Peyer's patch (tissue), 4 donors: ENCODE data around the gene PTGFRN.

ENCODE experiments used
- POLR2A ChIP-seq, 2 donors: fragments of 450-650 bp; IDR thresholded peaks; one replicate each; pipeline ENCODE4 v1.5.1; 2017; ENCODE audit warnings: antibody characterized with exemption in 2 of 2, mild to moderate bottlenecking in 2 of 2, moderate library complexity in 2 of 2
- TF ChIP-seq, protein P1 (sequence below), 6 experiments: fragments of 450-650 bp in 4 of 6; fragments of 200-600 bp in 2 of 6; sonication (generic) in 1 of 6; IDR thresholded peaks; one replicate each; pipeline ENCODE4 v1.5.1; 2017 to 2019; ENCODE audit warnings: antibody characterized with exemption in 6 of 6, mild to moderate bottlenecking in 3 of 6, moderate library complexity in 1 of 6

DNA sequence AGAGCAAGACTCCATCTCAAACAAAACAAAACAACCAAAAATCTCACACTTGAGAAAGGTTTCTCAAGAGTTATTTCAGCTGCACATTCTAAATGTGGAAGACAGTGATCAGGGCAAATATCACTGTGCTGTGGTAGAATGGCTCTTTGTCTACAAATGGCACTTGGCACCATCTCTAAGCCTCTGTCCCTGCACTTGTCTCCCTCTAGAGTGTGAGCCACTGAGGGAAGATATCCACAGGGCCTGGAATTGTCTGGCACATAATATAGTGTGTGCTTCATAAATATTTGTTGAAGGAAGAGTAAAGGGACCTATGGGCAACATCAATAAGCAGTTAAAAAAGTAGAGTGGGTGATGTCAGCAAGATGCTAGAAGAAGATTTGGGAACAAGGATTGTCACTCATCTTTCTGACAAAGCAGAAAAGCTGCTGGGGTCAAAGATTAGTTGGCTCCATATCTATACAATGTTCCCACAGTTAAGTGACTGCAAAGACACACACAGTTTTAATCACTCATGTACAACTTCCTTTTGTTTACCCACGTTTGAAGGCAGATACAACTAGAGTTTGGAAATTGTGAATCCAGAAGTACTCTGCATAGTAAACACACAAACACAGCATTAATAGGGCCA lies 110.9 kb downstream of the PTGFRN start:
- TF ChIP-seq POLR2A (IDR thresholded peaks at IDR 0.05) = no peak
- TF ChIP-seq, protein P1, sequence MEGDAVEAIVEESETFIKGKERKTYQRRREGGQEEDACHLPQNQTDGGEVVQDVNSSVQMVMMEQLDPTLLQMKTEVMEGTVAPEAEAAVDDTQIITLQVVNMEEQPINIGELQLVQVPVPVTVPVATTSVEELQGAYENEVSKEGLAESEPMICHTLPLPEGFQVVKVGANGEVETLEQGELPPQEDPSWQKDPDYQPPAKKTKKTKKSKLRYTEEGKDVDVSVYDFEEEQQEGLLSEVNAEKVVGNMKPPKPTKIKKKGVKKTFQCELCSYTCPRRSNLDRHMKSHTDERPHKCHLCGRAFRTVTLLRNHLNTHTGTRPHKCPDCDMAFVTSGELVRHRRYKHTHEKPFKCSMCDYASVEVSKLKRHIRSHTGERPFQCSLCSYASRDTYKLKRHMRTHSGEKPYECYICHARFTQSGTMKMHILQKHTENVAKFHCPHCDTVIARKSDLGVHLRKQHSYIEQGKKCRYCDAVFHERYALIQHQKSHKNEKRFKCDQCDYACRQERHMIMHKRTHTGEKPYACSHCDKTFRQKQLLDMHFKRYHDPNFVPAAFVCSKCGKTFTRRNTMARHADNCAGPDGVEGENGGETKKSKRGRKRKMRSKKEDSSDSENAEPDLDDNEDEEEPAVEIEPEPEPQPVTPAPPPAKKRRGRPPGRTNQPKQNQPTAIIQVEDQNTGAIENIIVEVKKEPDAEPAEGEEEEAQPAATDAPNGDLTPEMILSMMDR (IDR thresholded peaks at IDR 0.05) = no peak
